VCaP (cell line): ENCODE results near the gene SYT17.

ENCODE experiments used
- H3K27ac ChIP-seq: fragments of 450-650 bp; 2 replicates; pipeline ENCODE4 v1.5.1; 2017
- CTCF ChIP-seq: fragments of 450-650 bp; conservative IDR thresholded peaks from 2 replicates; pipeline ENCODE4 v1.5.1; 2017; ENCODE audit warnings: mild to moderate bottlenecking, moderate library complexity

Gene SYT17

GRCh38 chr16:19265380-19265930 is 97.4 kb downstream of the SYT17 start:
- no peak for TF ChIP-seq CTCF
- no peak overlapping the region for H3K27ac ChIP-seq

- no peak for TF ChIP-seq CTCF
- H3K27ac ChIP-seq: no peak overlapping the region
Observed at GRCh38 chr16:19266774-19267173, 98.7 kb downstream of the SYT17 start.

- no peak for TF ChIP-seq CTCF
- H3K27ac ChIP-seq: no peak overlapping the region
Observed at GRCh38 chr16:19269098-19269497, 101.1 kb downstream of the SYT17 start.

- no peak overlapping the region for H3K27ac ChIP-seq
- no peak for TF ChIP-seq CTCF
Observed at GRCh38 chr16:19274165-19274797, 106.2 kb downstream of the SYT17 start.

- no peak for TF ChIP-seq CTCF
- H3K27ac ChIP-seq: no peak overlapping the region
Observed at GRCh38 chr16:19278403-19278802, 110.4 kb downstream of the SYT17 start.

- no peak for TF ChIP-seq CTCF
Observed at GRCh38 chr16:19281246-19281645, 113.2 kb downstream of the SYT17 start.

GRCh38 chr16:19282101-19282500 is 114.1 kb downstream of the SYT17 start:
- H3K27ac ChIP-seq: no peak overlapping the region
- TF ChIP-seq CTCF: no peak

More at GRCh38 chr16:19281246-19281645, 113.2 kb downstream of the SYT17 start:
- H3K27ac ChIP-seq: no peak overlapping the region
